Inferior parietal cortex (tissue), 1 donor: ENCODE results near the gene KLC3.
"Not testable (repeated sequence)": the region's sequence is repeated elsewhere in the genome, so short reads cannot be mapped to it uniquely, and the experiment has no call there.

Experiments
- DNase-seq: peaks from one replicate; pipeline ENCODE4 v3.0.0-alpha.2; 2016; ENCODE audit errors: extremely low spot score

Gene KLC3

DNA sequence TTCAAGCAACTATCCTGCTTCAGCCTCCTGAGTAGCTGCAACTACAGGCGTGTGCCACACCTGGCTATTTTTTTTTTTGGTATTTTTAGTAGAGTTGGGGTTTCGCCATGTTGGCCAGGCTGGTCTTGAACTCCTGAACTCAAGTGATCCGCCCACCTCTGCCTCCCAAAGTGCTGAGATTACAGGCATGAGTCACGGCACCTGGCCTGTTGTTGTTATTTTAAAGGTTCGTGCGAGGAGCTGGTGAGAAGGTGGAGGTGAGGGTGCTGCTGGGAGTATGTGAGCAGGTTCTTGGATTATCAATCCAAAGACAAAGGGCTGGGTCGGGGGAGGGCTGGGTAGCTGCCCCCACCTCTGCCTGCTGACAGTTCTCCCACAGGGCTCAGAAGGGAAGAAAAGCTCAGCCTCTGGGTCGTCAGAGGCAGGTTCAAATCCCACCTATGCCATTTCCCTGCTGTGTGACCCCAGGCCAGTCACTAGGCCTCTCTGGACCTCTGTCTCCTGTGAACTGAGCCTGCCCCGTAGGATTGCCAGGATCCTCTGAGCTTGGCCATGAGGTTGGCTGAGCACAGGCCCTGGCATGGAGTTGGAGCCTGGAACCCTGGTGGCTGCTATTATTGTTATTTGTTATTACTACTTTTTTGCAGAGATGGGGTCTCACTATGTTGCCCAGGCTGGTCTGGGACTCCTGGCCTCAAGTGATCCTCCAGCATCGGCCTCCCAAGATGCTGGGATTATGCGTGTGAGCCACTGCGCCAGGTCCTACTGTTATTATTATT is 19.4 kb upstream of the KLC3 start:
- DNase-seq, result no peak

DNA sequence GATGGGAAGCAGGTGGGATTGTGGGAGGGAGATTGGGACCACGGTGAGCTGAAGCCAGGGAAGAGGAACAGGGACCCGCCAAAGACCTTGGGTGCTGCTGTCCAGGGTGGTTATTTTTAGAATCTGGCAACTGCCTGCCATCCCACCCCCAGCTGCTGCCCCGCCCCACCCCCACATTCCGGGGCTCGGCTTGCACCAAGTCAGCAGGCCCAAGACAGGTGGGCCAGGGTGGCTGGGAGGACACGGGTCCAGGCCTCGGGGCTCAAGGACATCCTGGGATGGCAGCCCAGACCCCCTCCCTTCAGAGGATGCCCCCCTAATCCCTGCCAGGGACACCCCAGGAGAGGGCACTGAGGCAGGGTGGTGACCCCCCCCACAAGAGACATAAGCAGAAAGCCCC is 18.7 kb upstream of the KLC3 start:
- DNase-seq, result no peak

DNA sequence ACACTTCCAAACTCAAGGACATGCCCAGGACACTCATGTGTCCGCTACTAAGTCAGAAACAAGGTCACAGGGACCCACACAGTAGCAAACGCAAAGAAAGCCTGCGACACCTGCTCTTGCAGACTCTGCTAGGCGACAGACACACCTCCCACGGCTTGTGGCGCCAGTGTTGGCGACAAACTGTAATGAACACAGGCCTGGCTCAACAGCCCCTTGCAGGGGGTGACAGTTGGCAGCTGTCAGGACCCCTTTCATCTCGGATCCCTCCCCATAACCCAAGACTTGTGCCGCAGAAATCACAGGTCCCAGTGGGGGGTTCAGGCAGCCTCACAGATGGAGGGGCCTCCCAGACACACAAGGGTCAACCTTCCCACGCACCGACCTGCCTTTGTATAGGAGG is 18.2 kb upstream of the KLC3 start:
- DNase-seq, result no peak

DNA sequence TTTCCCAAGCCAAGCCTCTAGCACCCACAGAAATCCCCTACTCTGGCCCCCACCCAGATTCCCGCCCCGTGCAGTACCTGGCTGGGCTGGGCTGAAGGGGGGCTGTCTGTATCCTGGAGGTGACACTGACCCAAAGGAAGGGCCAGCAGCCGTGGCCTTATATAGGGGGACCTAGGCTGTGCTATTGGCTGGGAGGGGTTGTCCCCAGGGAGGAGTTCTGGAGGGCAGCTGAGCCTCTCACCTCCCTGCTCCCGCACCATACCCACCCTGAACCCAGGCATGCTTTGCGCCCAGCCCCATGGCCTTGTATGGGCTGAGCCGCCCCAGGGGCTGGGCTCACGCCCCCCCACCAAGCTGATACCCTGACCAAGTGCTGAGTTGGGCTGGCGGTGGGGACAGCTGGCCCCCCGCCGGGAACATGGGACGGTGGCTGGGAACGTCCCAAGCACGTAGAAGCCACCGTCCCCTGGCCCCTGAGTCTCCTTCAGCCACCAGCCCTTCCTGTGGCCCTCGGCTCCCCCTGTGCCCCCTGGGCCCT is 17.7 kb upstream of the KLC3 start, which contains the start of gene CKM:
TSS of gene CKM (minus strand) at position 132 of the 538 bp plus-strand sequence. CDS start 3,162 bp downstream, outside the sequence.
- DNase-seq, result no peak

DNA sequence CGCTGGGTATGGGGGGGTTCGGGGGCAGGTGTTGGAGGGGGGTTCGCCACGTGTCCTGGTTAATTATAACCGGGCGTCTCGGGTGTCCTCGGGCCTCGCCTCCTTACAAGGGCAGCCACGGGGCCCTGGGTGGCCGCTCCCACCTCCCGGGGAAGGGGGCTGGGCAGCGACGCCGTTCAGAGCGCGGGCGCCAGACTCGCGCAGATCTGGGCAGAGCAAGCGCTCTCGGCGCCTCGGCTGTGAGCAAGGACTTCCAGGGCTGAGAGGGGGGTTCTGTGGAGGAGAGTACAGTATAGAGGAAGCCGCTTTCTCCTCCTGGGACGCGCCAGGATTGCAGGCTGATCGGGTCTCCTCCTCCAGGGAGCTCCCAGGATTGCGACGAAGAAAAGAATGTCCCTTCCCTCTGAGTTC is 16.9 kb upstream of the KLC3 start:
- DNase-seq, result no peak

DNA sequence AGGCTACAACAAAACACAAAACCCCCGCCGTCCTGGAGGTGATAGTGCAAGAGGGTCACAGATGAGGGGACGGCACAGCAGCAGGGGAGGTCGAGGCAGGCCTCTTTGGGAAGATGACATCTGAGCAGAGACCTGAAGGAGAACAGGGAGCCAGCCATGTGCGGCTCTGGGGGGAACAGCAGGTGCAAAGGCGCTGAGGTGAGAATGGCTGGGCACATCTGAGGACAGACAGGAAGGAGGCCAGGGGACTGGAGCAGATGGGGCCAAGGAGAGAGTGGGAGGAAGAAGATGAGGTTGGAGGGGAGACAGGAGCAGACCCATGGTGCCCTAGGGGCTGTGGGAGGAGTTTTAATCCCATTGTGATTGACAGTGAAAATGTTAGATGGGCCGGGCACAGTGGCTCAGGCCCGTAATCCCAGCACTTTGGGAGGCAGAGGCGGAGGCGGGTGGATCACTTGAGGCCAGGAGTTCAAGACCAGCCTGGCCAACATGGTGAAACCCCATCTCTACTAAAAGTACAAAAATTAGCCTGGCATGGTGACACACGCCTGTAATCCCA is 16.1 kb upstream of the KLC3 start:
- DNase-seq, result no peak

DNA sequence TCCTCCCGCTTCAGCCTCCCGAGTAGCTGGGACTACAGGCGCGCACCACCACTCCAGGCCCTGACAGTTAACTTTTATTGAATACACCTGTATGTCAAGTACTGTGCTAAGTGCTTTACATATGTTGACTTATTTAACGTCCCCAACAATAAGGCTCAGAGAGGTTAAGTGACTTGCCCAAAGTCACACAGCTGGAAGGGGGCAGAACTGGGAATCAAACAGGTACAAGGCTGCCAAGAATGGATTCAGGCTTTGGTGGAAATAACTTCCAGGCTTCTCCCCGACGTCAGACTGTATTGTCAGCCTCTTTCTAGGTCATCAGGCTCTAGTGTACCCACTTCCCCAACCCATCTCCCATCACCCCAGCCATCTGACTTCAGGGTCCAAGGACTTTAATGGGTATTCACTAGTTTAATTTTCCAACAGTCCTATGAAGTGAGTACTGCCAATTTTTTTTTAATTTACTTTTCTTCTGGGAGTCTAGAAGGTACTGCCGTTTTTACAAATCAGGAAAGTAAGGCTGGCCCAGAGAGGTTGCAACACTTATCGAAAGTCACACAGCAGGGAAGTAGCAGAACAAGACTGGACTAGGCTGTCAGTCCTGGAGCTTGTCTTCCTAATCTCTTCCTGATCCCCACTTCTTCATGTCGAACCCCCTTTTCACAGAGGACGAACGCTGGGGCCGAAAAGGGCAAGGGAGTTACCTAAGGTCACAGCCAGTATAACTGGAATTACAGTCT is 13.0 kb upstream of the KLC3 start:
- no peak for DNase-seq

DNA sequence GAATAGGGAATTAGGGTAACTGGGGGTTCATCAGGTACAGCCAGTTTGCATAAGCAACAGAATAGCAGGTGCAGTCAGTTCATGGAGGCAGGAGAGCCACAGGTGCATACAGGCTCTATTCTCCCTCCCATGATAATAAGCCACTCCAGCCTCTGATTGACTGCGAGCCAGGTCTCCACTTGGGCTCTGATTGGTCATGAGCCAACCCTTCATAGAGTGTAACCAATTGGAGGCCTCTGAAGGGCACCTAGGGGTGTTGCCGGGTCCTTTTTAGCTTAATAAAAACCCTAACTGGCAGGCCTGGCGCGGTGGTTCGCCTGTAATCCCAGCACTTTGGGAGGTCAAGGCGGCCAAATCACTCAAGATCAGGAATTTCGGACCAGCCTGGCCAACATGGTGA is 9.1 kb upstream of the KLC3 start:
- DNase-seq, result no peak

DNA sequence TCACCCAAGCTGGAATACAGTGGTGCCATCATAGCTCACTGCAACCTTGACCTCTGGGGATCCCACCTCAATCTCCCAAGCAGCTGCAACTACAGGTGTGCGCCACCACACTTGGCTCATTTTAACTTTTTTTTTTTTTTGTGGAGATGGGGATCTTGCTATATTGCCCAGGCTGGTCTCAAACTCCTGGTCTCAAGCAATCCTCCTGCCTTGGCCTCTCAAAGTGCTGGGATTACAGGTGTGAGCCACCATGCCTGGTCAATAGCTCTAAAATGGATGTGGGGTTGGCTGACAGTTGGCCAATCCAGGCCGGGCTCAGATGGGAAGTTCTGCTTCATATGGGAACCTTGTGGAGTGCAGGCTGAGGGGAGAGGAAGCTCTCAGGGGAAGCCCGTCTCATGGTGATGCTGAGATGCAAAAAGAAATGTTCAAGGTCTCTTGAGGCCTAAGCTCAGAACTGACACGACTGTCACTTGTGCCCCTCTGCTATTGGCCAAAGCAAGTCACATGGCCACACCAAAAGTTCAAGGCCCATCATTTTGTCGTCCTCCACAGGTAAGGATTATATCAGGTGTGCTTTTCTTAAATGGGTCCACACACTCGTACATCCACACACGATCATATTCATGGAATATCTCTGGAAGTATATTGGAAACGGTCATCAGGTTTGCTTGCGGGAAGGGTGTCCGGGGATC is 6.8 kb upstream of the KLC3 start:
- DNase-seq, result no peak

DNA sequence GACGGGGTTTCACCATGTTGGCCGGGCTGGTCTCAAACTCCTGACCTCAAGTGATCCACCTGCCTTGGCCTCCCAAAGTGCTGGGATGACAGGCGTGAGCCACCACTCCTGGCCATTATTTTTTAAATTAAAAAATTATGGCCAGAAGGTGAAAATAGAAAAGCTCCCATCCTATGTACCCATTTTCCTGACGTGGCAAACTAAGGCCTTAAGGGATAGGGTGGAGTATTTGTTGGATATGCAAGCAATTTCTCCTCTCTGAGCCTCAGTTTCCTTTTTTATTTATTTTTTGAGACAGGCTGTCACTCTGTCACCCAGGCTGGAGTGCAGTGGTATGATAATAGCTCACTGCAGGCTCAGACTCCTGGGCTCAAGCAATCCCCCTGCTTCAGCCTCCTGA is 5.7 kb upstream of the KLC3 start:
- DNase-seq, result not testable (repeated sequence)

DNA sequence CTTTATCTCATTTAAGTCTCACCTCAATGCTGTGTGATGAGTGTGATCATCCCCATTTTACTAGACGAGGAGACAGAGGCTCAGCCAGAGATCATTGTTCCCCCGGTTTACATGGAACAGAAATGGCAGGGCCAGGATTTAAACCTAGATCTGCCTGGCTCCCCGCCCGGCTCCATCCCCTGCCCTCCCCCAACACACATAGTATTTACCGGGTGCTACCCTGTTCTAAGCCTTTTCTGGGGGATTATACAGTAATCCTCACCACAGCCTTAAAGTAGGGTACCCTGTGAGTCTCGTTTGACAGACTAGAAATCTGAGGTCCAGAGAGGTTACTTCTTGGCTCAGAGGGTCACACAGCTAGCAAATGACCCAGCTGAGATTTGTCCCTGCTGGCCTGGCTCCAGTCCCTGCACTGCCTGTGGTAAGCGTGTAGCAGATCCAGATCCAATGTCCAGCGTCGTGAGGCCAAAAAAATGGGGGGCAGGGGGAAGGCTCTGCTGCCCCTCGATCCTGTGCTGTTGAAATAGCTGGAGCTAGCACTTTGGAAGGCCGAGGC is 3.8 kb upstream of the KLC3 start:
- DNase-seq, result no peak

DNA sequence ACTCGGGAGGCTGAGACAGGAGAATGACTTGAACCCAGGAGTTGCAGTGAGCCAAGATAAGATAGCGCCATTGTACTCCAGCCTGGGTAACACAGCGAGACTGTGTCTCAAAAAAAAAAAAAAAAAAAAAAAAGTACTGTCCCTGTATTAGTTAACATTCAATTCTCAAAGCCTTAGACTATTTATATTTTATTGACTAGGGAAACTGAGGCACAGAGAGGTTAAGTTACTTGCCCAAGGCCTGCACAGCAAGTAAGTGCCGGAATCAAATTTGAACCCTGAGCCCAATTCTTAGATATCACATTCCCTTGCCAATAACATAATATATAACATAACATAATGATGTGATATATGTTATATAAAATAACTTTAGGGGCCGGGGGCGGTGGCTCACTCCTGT is 921 bp upstream of the KLC3 start:
- DNase-seq, result no peak

DNA sequence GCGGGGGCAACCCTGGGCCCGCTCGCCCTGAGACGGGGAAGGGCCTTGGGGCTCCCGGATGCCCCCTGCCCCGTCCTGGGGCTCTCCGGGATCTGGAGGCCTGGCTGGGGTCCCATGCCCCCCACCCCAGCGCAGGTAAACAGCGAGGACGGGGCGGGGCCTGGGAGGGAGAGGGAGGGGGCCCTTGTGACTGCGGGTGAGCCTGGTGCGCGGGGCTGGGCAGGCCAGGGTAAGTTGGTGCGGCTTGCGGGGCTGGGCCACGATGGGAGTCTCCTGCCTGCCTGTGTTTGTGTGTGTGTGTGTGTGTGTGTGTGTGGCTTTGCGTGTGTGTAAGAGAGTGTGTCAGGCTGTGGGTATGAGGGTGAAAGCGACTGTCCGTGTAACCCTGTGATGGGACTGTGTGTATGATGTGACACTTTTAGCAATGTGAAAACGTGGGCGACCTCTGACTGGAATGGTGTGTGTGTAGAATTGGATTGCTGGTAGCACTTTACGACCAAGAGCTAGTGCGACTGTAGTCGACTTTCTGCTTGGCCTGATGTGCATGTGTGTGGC is 426 bp downstream of the KLC3 start:
- no peak for DNase-seq

DNA sequence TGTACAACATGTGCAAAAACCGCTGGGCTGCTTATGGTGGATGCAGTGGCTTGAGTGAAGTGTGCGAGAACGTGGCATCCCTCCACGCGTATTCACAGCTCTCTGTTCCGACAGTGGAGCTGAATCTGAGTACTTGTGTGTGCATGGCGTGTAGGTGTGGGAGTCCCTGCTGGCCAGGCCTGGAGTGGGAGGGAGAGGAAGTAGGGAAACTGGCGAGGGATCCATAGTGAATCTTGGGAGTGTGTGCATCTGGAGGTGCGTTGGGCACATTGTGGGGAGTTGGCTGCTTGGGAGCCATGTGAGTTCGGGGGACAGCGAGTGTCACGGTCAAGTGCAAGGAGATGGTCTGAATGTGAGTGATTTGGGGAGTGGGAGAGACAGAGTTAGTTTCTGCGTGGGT is 2.4 kb downstream of the KLC3 start:
- no peak for DNase-seq

DNA sequence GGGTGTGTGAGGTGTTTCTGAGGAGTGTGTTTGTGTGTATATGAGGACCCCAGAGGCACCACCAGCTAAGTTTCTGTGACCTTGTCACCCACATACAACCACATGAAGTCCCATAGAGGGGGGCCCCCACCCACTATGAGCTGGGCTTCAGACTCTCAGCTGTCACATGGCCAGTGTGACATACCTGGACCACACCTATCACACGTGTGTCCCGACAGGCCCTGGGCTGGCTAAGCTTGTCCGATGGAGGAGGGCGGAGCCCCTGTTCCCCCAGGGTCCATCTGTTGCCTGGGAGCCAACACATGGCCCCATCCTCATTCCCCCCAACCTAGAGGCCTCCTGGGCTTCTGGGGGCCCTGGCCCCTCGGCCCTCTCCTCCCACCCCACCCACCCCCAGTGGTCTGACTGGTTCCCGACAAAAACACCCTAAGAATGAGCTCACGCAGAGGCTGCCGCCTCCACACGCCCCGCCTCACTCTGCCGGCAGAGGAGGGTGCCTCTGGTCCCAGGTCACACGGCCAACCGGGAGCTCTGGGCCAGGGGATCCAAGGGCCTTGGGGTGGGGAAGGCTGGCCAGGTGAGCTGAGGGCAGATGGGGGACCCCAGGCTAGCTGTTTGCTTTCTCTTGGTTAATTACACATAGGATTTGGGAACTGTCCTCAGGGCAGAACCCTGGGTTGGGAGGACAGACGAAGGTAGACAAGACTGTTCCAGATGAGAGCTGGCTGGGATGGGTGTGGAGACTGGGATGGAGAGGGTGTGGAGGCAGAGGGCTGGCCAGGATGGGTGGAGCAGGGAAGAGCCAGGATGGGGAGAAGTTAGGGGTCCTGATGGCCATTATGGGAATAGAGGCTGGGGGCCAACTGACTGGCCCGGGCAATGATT is 4.3 kb downstream of the KLC3 start:
- DNase-seq, result no peak

DNA sequence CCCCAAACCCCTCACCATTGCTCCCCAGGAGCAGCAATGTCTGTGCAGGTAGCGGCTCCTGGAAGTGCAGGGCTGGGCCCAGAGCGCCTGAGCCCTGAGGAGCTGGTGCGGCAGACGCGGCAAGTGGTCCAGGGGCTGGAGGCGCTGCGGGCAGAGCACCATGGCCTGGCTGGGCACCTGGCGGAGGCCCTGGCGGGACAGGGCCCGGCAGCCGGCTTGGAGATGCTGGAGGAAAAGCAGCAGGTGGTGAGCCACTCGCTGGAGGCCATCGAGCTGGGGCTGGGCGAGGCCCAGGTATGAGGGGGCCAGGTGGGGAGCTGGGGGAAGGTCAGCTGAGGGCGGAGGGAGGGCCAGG is 4.9 kb downstream of the KLC3 start:
- no peak for DNase-seq

DNA sequence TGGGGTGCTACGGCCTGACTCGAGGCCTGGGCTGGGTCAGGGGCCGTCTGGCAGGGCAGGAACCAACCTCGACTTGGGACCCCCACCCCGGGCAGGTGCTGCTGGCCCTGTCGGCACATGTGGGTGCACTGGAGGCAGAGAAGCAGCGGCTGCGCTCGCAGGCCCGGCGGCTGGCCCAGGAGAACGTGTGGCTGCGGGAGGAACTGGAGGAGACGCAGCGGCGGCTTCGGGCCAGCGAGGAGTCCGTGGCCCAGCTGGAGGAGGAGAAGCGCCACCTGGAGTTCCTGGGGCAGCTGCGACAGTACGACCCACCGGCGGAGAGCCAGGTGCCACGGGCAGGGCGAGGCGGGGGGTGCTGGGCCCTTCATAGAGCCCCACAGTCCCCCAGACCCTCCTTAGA is 5.9 kb downstream of the KLC3 start:
- no peak for DNase-seq

DNA sequence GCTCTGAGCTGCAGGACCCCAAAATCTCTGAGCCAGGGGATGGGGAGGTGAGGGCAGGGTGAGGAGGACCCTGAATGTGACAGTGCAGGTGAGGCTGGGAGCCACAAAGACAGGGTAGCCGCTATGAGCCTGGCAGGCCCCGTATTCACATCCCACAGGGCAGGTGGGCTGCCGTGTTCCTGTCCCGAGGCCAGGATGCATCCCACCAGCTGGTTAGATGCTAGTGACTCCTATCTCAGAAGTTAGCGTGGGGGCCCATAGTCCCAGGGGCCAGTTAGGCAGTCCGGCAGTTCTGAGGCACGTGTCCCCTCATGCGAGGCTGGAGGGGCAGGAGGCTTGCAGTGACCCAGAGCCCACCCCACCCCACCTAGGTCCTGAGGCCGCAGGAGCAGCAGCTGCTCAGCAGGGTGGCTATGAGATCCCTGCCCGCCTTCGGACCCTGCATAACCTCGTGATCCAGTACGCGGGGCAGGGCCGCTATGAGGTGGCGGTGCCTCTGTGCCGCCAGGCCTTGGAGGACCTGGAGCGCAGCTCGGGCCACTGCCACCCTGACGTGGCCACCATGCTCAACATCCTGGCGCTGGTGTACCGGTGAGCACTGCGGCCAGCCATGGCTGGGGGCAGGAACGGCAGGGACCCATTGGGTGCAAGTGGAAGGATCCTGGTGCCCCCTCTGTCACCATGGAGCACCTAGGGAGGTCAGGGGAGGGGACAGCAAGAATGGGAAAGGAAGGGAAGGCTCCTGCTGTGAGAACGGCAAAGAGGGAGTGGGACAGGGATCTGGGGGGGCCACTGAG is 7.2 kb downstream of the KLC3 start:
- DNase-seq, result no peak

DNA sequence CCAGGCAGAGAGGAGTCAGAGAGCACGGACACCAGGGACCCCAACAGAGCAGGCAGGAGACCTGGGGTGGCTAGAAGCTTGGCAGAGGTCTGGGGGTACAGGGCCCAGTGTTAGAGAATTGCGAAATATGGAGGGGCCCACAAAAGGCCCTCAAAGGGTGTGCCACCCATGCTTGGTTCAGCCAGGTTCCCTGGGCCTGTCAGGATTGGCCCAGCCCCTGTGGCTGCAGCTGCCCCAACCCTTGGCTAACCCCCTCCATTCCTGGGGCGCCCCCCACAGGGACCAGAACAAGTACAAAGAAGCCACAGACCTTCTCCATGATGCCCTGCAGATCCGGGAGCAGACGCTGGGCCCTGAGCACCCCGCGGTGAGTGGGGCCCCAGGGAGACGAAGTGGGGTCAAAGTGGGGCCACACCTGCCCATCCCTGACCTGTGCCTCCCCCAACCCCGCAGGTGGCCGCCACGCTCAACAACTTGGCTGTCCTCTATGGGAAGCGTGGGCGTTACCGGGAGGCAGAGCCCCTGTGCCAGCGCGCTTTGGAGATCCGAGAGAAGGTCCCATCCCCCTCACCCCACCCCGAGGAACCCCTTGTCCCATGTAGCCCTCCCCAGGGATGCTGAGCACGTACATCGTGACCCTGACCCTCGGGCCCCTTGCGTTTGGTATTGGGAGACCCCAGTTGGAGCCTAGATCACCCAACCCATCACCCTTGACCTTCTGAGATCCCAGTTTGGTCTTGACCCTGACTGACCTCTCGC is 8.0 kb downstream of the KLC3 start:
- DNase-seq, result no peak
